ENCODE results near the gene DYRK3.
"Not testable (repeated sequence)": the region's sequence is repeated elsewhere in the genome, so short reads cannot be mapped to it uniquely, and the experiment has no call there.

DYRK3 gene

DNA sequence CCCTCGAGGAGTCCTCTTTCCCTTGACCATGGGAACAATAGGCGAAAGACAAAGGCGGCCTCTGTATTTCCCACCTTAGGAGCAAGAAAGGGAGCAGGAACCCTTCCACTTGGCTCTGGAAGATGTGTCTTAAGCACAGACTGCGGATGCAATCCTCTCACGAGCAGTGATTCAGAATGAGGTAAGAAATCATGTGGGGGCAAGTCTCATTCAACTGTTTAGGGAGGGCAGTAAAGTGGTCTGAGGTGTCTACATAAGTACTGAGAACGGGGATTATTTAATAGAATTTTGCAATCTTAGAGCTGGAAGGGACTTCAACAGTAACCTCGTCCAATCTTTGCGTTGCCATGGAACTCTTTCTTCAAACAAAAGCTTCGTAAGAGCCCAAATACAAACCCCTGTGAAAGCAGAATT lies 1.6 kb upstream of the DYRK3 start:
- DNase-seq = no peak

DNA sequence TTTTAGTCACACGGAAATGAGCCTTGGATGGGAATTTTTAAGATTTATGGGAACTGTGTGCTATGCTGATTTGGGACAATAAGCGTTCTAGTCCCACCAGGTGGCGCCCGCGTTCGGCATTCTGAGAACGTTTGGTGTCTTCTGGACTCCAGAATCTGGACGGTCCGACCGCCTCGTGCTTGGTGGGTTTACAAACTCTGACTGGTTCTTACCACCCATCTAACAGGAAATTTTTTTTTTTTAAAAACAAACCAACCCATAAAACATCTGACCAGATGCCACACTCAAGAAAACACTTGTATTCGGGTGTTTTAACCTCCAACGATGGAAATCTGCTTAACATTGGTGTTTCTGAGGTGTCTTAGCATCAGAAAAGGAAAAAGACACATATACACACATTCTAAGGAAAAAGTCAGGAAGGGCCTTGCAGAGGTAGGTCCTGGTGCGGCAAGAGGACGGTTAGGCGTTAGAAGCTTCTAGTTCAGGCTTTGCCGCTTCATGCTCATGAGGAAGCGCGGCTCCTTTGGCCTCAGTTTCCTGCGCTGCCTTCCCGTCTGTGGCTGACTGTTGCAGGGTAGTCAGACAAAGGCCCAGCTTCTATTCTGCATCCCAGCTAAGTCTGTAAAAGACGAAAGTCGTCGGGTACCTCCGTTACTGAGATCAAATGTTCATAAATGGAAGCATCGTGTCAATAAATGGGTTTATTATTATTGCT lies 814 bp upstream of the DYRK3 start:
- DNase-seq = peak; percentile 75

DNA sequence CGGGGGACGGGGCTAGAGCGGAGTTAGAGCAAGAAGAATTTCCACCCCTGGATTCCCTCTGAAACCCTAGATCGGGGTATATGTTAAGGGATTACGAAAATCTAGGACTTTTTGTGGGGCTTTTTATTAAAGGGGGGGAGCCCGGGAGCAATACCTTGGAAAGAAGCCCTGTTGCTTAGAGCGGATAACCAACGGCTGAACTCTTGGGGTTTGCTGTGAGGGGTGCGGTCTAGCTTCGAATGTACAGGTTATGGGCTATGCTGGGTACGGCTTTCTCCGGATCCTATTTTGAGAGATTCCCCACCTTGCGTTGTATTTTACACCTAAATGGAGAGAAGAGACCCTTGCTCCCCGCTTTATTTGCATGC lies 626 bp downstream of the DYRK3 start:
- DNase-seq = no peak

DNA sequence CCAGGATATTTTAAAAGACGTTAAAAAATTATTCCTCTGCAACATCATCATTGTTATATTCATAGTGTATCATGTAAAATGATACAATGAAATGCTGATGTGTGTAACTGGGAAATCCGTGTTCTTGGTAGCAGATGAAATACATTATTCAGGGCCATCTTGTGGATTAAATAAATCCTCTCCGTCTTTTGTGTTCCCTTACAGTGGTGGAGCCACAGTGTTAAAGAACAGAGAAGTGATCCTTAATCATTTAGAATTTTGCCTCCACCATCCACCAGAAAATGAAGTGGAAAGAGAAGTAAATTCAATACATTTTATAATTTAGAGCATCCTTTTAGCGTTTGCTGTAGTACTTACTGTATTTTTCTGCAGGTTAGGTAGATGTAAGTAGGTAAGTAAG lies 1.3 kb downstream of the DYRK3 start:
- no peak for DNase-seq

DNA sequence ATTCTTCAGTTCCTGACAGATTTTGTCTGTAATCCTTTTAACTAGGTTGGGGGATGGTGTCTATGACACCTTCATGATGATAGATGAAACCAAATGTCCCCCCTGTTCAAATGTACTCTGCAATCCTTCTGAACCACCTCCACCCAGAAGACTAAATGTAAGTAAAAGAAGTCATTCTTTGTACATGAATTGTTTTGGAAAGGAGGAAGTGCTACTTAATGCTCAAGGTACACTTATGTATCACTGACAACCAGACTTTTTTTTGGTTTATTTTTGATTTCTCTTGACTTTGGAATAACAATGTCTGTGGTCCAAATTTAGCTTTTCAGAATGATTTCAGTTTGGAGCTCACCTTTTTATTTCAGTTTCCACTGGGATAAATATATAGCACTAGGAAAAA lies 2.3 kb downstream of the DYRK3 start:
- no peak for DNase-seq

DNA sequence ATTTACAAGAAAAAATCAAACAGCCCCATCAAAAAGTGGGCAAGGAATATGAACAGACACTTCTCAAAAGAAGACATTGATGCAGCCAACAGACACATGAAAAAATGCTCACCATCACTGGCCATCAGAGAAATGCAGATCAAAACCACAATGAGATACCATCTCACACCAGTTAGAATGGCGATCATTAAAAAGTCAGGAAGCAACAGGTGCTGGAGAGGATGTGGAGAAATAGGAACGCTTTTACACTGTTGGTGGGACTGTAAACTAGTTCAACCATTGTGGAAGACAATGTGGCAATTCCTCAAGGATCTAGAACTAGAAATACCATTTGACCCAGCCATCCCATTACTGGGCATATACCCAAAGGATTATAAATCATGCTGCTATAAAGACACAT lies 6.7 kb downstream of the DYRK3 start:
- not testable (repeated sequence) for DNase-seq

DNA sequence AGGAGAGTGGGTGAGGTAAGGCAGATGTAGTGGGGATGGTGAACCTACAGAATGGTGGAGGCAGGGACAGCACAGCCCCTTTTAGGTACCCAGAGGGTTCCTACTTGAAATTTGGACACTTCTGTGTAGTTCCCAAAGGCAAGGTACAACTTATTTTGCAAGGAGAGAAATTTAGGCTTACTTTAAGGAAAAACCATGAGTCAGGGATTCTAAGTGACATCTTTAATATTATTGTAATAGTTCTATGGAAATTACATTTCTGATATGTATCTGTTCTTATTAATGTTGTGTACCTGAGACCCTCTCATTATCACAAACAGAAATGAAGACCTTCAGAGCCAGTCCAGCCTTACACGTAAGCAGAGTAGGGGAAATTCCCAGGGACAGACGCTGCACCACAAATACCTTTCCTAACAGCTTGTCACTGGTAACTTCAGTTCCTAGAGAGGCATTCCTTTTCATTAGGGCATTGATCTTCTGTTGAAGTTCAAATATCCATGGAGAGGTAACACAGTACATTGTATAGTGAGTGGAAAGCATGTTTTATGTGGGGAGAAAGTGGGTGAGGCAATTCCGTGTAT lies 7.9 kb downstream of the DYRK3 start:
- DNase-seq = no peak

DNA sequence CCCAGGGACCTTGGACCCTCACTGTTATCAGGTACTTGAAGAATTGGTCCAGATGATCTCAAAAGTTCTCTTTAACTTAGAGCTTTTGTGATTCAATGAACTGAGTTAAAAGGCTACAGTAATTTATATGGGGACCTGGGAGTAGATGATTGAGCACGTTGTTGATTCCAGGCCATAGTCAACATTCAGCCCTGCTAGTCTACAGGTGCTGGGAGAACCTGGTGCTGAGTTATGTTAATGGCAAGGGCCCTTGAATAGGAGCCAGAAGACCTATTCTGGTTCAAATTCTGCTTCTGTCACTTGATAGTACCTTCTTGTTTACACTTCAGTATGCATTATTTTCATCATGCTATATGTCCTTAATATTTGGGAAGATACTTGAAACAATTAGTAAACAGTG lies 11.2 kb downstream of the DYRK3 start:
- no peak for DNase-seq

DNA sequence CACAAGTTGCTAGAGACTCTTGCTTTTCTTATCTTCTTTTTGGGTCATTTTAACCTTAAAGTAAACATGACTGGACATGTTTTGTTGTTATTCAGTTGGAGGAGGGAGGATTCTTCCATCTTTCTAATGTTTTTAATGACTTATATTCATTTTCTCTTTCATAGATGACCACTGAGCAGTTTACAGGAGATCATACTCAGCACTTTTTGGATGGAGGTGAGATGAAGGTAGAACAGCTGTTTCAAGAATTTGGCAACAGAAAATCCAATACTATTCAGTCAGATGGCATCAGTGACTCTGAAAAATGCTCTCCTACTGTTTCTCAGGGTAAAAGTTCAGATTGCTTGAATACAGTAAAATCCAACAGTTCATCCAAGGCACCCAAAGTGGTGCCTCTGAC lies 11.9 kb downstream of the DYRK3 start:
- no peak for DNase-seq

DNA sequence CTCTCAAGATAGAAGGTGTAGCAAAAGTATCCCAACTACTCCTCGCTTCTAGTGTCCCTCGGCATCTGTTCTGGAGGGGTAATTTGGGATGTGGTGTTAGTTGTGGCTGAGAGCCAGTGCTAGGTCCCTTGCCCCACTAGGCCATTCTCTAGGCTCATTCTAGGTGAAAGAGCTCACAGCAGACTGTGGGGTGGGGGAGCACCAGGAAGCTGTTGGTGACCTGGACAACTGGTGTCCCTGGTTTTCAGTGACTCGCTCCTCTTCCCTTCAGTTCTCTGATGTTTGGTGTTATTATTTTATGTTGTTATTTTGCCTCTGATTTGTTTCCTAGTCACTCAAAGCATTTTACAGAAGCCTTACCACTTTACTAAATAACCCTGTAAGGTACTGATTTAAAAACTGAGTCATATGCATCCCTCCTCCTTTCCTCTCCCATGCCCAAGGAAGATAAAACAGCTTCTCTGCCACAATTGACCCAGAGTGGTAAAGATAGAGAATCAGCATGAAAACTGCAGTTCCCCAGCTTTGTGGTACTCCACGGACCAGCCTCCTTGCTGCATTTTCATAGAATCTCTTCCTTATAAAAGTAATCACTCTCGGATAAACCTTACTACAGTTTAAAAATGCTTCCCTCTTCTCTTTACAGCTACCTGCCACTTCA lies 14.1 kb downstream of the DYRK3 start:
- no peak for DNase-seq

DNA sequence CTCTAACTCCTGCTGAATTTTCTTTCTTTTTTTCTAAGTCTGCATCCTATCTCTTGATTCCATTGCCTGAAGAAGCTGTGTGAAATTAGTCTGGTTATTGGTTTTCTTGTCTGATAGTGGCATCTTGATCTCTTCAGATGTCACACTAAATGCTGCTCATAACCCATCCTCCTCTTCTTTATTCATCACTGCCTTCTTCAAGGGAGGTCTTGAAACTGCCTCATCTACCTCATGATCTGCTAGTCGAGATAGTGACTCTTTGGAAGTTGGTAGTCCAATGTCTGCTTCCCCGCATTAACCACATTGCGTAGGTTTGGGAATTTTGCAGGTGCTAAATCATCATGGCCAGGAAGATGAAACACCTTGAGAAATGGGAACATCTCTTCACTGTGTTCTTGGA lies 15.7 kb downstream of the DYRK3 start:
- DNase-seq = no peak

DNA sequence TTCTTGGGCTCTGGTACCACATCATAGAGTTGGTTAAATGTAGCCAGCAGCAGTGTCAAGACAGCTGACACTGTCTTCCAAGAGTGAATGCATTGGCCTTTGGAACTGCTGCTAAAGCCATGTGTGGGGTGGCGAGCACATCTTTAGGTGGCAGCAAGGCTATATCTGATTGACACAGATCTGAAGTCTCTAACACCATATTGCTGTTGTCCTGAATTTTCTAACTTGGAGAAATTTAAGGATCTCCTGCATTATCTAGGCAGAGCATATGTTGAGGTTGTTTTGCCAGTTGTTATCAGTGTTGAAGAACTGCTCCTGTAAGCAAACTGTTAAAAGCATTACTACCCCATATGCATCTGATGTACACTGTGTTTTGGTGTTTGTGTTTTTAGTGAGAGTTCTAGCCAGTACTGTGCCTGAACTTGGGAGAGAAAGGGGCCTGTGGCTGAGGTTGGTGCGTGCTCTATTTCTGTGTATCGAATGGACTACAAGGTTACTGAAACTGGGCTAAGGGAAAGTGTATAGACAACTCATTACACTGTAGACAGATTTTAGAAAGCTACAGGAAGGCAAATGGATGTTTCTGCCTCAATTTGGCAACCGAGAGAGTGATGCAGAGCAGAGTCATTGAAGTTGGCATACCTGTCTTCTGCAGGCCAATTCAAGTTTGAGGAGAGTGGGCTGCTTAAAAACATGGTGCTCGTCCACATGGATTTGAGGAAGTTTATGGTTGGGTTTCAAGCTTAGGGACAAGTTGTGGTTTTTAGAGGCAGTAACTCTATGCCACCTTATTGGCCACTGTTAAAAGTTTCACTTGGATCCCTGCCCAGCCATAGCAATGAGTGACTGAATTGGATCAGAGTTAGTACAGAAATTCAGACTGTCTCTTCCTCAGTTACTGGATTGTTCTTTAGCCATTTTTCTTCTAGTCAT lies 16.9 kb downstream of the DYRK3 start:
- no peak for DNase-seq

DNA sequence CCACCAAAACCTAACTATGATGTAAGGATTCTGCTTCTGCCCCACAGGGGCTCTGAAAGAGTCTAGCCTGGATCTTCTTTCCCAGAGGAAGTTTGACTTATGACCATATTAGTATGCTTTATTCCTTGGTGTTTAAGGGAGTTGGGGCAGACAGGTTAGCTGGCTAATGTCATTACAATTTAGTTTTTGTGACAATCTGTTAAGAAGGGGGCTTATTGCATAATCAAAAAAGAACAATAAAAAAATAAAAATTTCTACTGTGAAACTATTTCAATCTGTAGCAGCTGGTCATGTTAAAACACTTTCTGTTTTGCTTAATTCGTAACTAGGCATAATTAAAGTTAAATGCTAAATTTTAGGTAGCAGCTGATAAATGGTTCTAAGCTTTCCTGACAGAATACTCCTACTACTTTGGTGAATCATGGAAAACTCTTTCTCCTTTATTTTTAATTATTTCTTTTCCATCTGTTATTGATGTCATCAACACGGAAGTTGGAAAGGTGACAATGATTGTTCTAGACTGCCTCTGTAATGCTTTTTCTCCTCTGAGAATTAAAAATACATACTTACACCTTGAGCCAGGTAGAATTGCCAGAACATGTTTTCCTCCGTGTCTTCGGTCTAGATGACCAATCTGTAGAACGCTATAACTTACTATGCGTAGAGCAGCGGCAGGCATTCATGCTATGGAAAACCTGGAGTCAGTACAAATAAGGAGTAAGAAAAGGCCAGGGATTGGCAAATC lies 18.6 kb downstream of the DYRK3 start:
- DNase-seq = no peak

DNA sequence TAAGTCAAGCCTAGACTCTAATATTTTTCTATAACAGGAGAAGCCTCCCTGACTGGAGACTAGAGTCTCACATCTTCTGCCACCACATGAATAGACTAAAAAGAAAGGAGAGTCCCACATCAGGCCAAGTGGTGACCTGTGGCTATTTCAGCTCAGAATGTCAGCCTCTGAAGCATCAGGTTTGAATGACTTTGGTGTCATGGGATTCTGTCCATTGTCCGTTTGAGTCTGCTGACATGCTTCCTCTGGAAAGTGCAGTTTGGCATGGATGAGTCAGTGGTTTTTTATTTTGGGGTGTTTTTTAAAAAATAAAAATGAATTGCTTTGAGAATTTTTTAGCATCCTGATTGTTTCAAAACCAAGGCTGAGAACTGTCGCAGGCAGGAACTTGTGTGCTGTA lies 19.5 kb downstream of the DYRK3 start:
- no peak for DNase-seq

DNA sequence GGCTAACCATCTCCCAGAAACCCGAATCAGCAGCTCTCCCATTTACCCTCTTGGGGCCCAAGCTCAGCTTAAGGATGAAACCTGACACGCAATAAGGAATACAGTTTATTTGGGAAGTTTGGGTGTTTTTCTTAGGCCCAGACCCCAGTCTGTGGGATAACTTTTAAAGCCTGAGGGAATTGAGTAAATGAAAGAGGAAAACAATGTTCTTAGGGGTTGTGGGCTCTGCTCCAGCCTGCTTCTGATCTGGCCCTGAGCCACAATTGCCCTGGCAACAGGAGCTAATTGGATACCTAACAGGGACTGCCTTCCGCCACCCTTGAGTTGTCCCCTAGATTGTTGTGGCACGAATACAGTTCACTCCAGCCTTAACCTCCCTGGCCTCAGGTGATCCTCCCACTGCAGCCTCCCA lies 20.1 kb downstream of the DYRK3 start:
- DNase-seq = no peak

DNA sequence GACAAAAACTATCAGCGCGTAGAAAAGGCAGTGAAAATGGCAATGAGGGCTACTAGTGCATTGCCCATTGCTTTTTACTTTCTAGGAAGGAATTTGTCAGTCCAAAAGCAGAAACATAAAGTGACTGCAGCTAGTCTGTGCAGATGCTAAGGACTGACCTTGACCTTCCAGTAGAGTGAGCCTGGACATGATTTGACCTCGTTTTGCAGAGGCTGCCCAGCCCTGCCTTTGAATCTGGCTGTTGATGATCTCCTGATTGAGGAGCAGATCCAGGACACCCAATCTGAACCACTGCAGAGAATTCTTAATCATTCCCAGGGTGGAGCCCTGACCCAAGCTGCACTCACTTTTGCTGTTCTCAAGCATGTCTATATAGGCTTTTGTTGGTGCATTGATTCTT lies 21.6 kb downstream of the DYRK3 start:
- no peak for DNase-seq

DNA sequence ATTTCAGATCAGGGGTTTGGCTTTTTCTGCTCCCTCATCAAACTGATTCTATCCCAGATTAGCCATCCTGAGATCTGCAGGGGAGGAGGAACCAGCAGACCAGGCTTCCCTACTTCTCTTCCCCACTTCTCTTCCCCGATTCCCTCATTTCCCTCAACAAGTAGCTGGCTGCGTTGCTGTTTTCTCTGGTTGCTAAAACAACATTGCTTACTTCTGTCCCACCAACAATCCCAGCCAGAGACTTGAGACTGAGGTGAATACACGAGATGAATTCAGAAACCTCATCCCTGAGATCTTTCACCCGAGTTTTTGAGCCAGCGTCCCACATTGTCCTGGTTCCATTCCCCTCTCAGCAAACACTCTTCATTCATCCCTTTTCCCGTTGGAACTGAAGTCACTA lies 22.4 kb downstream of the DYRK3 start:
- DNase-seq = no peak

DNA sequence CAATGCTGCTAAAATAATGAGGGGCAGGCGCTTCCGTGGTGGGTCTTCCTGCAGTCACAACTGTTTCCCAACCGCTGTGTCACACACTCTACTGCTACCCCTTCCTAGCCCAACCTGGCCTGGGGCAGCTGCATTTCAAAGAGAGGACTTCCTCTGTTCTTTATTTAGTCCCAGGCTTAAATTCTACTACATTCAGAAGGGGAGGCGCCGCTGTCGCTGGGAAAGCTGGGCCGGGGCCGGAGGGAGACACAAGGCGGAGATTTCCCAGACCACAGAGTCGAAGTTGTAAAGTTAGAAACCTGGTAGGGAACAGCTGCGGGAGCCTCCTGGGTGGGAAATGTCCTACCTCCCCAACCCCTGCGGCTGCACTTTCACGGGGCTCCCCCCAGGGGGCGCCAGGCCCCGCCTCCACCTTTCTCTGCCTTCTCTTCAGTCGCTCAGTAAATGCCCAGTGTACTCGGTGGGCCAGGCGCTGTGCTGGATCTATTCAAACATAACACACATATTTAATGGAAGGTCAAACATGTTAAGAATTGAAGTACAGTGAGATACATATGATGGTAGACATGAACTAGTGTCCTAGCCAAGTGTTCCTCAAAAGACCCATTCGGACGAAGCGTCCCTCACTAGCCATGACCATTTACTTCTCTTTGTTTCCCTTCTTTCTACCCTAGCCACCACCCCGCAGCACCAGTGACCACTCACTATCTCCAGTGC lies 23.1 kb downstream of the DYRK3 start:
- DNase-seq = no peak

DNA sequence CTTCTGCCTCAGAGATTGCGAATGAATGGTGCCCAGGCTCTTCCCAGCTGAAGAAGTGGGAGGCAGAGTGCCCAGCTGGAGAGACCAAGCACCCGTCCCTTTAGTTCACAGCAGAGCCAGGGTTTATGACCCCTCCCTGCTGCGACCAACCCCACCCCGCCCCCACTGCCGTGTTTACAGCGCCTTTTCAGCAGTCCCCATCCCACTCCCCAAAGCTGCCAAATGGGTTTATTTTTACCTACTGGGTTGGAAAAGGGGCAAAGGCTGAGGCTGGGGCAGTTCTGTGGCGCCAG lies 23.6 kb downstream of the DYRK3 start:
- DNase-seq = no peak

DNA sequence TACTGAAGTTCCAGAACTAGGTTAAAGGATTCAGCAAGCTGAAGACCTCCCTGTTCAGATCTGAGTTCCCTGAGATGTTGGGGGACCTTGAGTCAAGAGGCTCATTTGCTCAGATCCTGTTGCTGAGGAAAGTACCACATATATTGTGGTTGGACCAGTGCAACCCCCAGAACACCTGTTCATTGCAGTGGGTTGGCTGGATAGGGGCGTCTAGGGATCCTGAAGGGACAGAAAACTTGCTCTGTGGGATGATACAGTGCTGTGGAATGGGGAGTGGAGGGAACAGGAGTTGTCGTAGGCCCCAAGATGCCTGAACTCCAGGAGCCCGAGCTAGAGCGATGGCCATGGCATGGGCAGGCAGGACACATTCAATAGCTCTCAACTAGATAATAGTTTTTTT lies 24.8 kb downstream of the DYRK3 start:
- no peak for DNase-seq

DNA sequence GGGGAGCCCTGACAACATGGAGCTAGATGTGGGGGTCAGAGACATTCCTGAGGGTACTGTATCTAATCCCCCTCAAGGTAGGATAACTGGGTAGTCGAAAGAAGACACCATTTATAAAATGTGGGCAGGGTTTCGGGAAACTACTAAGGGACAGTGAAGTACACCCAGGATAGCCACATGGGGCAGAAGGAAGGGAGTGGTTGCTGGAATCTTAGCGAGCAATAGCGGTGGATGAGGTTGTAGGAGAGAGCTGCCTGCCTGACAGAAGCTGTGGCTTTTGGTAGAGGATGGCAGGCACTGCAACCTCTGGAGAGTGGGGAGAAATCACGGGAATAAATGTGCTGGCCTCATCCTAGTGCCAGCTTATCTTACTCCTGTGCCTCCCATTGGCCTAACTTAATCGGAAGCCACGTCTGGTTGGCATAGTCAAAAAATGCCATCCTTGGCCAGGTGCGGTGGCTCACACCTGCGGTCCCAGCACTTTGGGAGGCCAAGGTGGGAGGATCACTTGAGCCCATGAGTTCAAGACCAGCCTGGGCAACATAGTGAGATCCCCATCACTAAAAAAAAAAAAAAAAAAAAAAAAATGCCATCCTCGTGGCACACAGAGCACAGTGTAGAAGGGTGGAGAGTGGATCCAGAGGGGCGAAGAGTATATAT lies 26.0 kb downstream of the DYRK3 start:
- DNase-seq = no peak
